DND-41 (cell line): ENCODE results near the gene TMEM115.

Source experiments
- ATAC-seq: fragments of 200-7000 bp; cut with Tn5 transposase; 3 replicates; pipeline ENCODE4 v1.9.1; 2021; ENCODE audit warnings: low read depth; ENCODE audit not compliant: insufficient read depth
- DNase-seq: peaks from one replicate; pipeline ENCODE4 v3.0.0-alpha.2; 2020
- H2AFZ ChIP-seq: 2 replicates; pipeline ENCODE4 v1.6.0; 2012; ENCODE audit warnings: low read depth, low read length
- H3K27ac ChIP-seq: 2 replicates; pipeline ENCODE4 v1.5.1; 2012; ENCODE audit warnings: low read length, inconsistent platforms
- H3K27me3 ChIP-seq: fragments of 200-600 bp; sonication (generic); 2 replicates; pipeline ENCODE4 v1.6.0; 2012; ENCODE audit warnings: low read length, mild to moderate bottlenecking, inconsistent platforms; ENCODE audit not compliant: insufficient read depth, poor library complexity
- H3K36me3 ChIP-seq: 2 replicates; pipeline ENCODE4 v1.5.1; 2012; ENCODE audit warnings: low read length, inconsistent platforms; ENCODE audit not compliant: insufficient read depth
- H3K4me1 ChIP-seq: 2 replicates; pipeline ENCODE4 v1.5.1; 2012; ENCODE audit warnings: mild to moderate bottlenecking, low read length; ENCODE audit not compliant: insufficient read depth
- H3K4me2 ChIP-seq: 2 replicates; pipeline ENCODE4 v1.6.0; 2012; ENCODE audit warnings: mild to moderate bottlenecking, moderate library complexity, low read length, inconsistent platforms; ENCODE audit not compliant: insufficient read depth
- H3K4me3 ChIP-seq, 2 experiments: fragments of 200-600 bp in 1 of 2; shearing (Covaris generic) in 1 of 2; 2 replicates each; pipeline ENCODE4 v1.5.1; 2012 to 2016; ENCODE audit warnings: inconsistent platforms in 2 of 2, low read length in 2 of 2, mild to moderate bottlenecking in 2 of 2, low read depth in 1 of 2, moderate library complexity in 1 of 2
- H3K79me2 ChIP-seq: 2 replicates; pipeline ENCODE4 v1.6.0; 2012; ENCODE audit warnings: low read length, inconsistent platforms; ENCODE audit not compliant: insufficient read depth
- H3K9ac ChIP-seq: 2 replicates; pipeline ENCODE4 v1.6.0; 2012; ENCODE audit warnings: low read depth, mild to moderate bottlenecking, inconsistent platforms, low read length, moderate library complexity
- H3K9me3 ChIP-seq: 2 replicates; pipeline ENCODE4 v1.5.1; 2012; ENCODE audit warnings: low read length, moderate library complexity, mild to moderate bottlenecking, inconsistent platforms; ENCODE audit not compliant: insufficient read depth, severe bottlenecking
- H4K20me1 ChIP-seq: 2 replicates; pipeline ENCODE4 v1.6.0; 2012; ENCODE audit warnings: low read length; ENCODE audit not compliant: insufficient read depth
- CTCF ChIP-seq: IDR thresholded peaks from 2 replicates; pipeline ENCODE4 v1.5.1; 2012; ENCODE audit warnings: borderline replicate concordance, low read length, moderate library complexity, mild to moderate bottlenecking; ENCODE audit not compliant: poor library complexity, severe bottlenecking; ENCODE audit errors: extremely low read depth
- EZH2 ChIP-seq: IDR thresholded peaks from 3 replicates; pipeline ENCODE4 v1.6.1; 2012; ENCODE audit warnings: borderline replicate concordance, low read depth, mild to moderate bottlenecking, moderate library complexity, low read length, inconsistent platforms; ENCODE audit not compliant: severe bottlenecking

Gene TMEM115

GRCh38 chr3:50358911-50359759 lies at the start of gene TMEM115:
Gene TMEM115 (minus strand): TSS chr3:50359521. CDS start chr3:50359063, 458 bp downstream.
- peaks cover 47% of the 10 kb centered on the region for H3K36me3 ChIP-seq
- H3K4me1 ChIP-seq: peaks cover 44% of the 10 kb centered on the region
- H4K20me1 ChIP-seq: peaks cover 39% of the 10 kb centered on the region
- DNase-seq (peak; percentile 98), ATAC-seq (peak; percentile 100)
- peak within 1 kb of the TSS; percentile 70 for H3K9ac ChIP-seq
- peak within 1 kb of the TSS; percentile 64 to 67; a peak in 3 of 4 replicates for H3K4me3 ChIP-seq
- peaks cover 50% of the 10 kb centered on the region for H3K79me2 ChIP-seq
- H3K4me2 ChIP-seq: peak within 1 kb of the TSS; percentile 98
- TF ChIP-seq EZH2 (no peak), CTCF (no peak)
- peak within 1 kb of the TSS; percentile 98 for H2AFZ ChIP-seq
- H3K27ac ChIP-seq: peak within 1 kb of the TSS; percentile 67
- H3K9me3 ChIP-seq: no peaks in the 10 kb centered on the region
- H3K27me3 ChIP-seq: no peaks in the 10 kb centered on the region

- H3K9me3 ChIP-seq: no peaks in the 10 kb centered on the region
- H3K79me2 ChIP-seq: no peaks in the 10 kb centered on the region
- H3K9ac ChIP-seq: no peak overlapping the region
- no peak for ATAC-seq
- H4K20me1 ChIP-seq: peaks cover 24% of the 10 kb centered on the region
- no peak overlapping the region for H2AFZ ChIP-seq
- no peaks in the 10 kb centered on the region for H3K36me3 ChIP-seq
- H3K4me2 ChIP-seq: no peak overlapping the region
- no peak for TF ChIP-seq CTCF
- no peak for TF ChIP-seq EZH2
- no peak for DNase-seq
- no peak overlapping the region for H3K27ac ChIP-seq
- H3K4me1 ChIP-seq: no peaks in the 10 kb centered on the region
- no peak overlapping the region for H3K4me3 ChIP-seq
- H3K27me3 ChIP-seq: peaks cover 16% of the 10 kb centered on the region
Observed at GRCh38 chr3:50408443-50408944, 49.2 kb upstream of the TMEM115 start.

- no peak for DNase-seq
- Histone ChIP-seq H2AFZ (no peak overlapping the region), H3K36me3 (no peaks in the 10 kb centered on the region), H3K4me3 (no peak overlapping the region), H3K9me3 (no peaks in the 10 kb centered on the region), H3K79me2 (no peaks in the 10 kb centered on the region), H3K4me2 (no peak overlapping the region), H3K4me1 (no peaks in the 10 kb centered on the region), H3K27me3 (peaks cover 12% of the 10 kb centered on the region), H4K20me1 (peaks cover 25% of the 10 kb centered on the region), H3K9ac (no peak overlapping the region), H3K27ac (no peak overlapping the region)
- TF ChIP-seq EZH2: no peak
- no peak for TF ChIP-seq CTCF
- no peak for ATAC-seq
Observed at GRCh38 chr3:50406487-50406886, 47.2 kb upstream of the TMEM115 start.
